T-cell (primary cell): Measurements from ENCODE around the gene MED12L. TPM values are rescaled to one million over a fixed set of nuclear protein-coding genes. Genes with fewer than 3 reads are reported as not detected.

Source experiments
- ATAC-seq, 4 experiments: fragments of 200-7000 bp in 3 of 4; fragments of 150-1000 bp in 1 of 4; cut with Tn5 transposase; replicated peaks in 1 of 4; 1 replicate in 3 of 4; 2 replicates in 1 of 4; pipeline ENCODE4 v1.10.0; 2021; ENCODE audit warnings: moderate library complexity in 3 of 4, mild to moderate bottlenecking in 2 of 4, moderate number of reproducible peaks in 1 of 4
- CTCF ChIA-PET, 2 donors: fragments of 300-600 bp; sonication (Branson Sonifier 250); formaldehyde crosslinking; loops; one replicate each; lab custom pipeline; 2022; ENCODE audit warnings: antibody characterized with exemption in 2 of 2; lab: Charles Lee
- POLR2A ChIA-PET, 2 donors: fragments of 300-600 bp; sonication (Branson Sonifier 250); formaldehyde crosslinking; loops; one replicate each; lab custom pipeline; 2022; ENCODE audit warnings: antibody characterized with exemption in 2 of 2; lab: Charles Lee
- DNase-seq, 35 experiments: peaks; one replicate each; pipeline versions ENCODE4 v3.0.0 to v3.0.0-alpha.2; 2013 to 2023
- H3K27ac ChIP-seq: one replicate; pipeline ENCODE4 v1.5.1; 2013; ENCODE audit warnings: low read length
- H3K27me3 ChIP-seq, 2 experiments: replicated peaks in 1 of 2; 1 replicate in 1 of 2; 2 replicates in 1 of 2; pipeline versions ENCODE4 v1.6.1 to v1.7.0; 2013; ENCODE audit warnings: low read length in 1 of 2, mixed read lengths in 1 of 2; ENCODE audit not compliant: control insufficient read depth in 2 of 2, insufficient read depth in 2 of 2; ENCODE audit errors: extremely low read depth in 1 of 2
- H3K36me3 ChIP-seq, 2 donors: 1 replicate in 1 of 2; 2 replicates in 1 of 2; pipeline versions ENCODE4 v1.6.1 to v1.7.0; 2013; ENCODE audit warnings: low read length in 1 of 2; ENCODE audit not compliant: control insufficient read depth in 2 of 2, insufficient read depth in 1 of 2; ENCODE audit errors: extremely low read depth in 1 of 2
- H3K4me1 ChIP-seq, 2 experiments: 1 replicate in 1 of 2; 2 replicates in 1 of 2; pipeline versions ENCODE4 v1.6.1 to v1.7.0; 2013; ENCODE audit warnings: low read length in 2 of 2, mixed read lengths in 1 of 2; ENCODE audit not compliant: insufficient read depth in 2 of 2, control insufficient read depth in 1 of 2; ENCODE audit errors: extremely low read depth in 1 of 2
- H3K4me3 ChIP-seq, 2 donors: 1 replicate in 1 of 2; 2 replicates in 1 of 2; pipeline versions ENCODE4 v1.5.1 to v1.7.0; 2013; ENCODE audit warnings: mild to moderate bottlenecking in 2 of 2, low read length in 1 of 2, moderate library complexity in 1 of 2; ENCODE audit not compliant: control insufficient read depth in 1 of 2; ENCODE audit errors: extremely low read depth in 1 of 2
- H3K9me3 ChIP-seq: 2 replicates; pipeline ENCODE4 v1.7.0; 2013
- H3K27ac Mint-ChIP-seq, 2 donors: one replicate each; pipeline ENCODE4 v1.8.0; 2020 to 2021; ENCODE audit warnings: mild to moderate bottlenecking in 2 of 2, mixed read lengths in 2 of 2
- H3K27me3 Mint-ChIP-seq, 2 donors: one replicate each; pipeline ENCODE4 v1.8.0; 2021 to 2022; ENCODE audit warnings: mixed read lengths in 2 of 2
- H3K36me3 Mint-ChIP-seq: one replicate; pipeline ENCODE4 v1.8.0; 2021; ENCODE audit warnings: mixed read lengths
- H3K4me1 Mint-ChIP-seq, 3 donors: one replicate each; pipeline ENCODE4 v1.8.0; 2020 to 2022; ENCODE audit warnings: mixed read lengths in 3 of 3, mild to moderate bottlenecking in 1 of 3
- H3K4me3 Mint-ChIP-seq, 3 donors: one replicate each; pipeline ENCODE4 v1.8.0; 2020 to 2022; ENCODE audit warnings: mild to moderate bottlenecking in 3 of 3, mixed read lengths in 3 of 3, moderate library complexity in 3 of 3
- H3K9me3 Mint-ChIP-seq, 3 donors: one replicate each; pipeline ENCODE4 v1.8.0; 2020 to 2022; ENCODE audit warnings: mixed read lengths in 3 of 3
- WGBS: methylation state at CpG from one replicate; pipeline ENCODE4 v1.1.5; 2013; ENCODE audit warnings: missing lambda C conversion rate; ENCODE audit not compliant: insufficient coverage; 5-methylcytosine and 5-hydroxymethylcytosine counted together
- total RNA-seq, 35 experiments: library from RNA in 6 of 35; stranded (reverse) in 6 of 35; fragments of 120-200 nt in 1 of 35; gene quantifications; one replicate each; pipeline versions ENCODE4 v1.2.1 to v1.2.4 and lab custom pipeline; 2013 to 2026

Gene MED12L
- 1 to 10 TPM in 2 of 5 donors, under 1 TPM in 3; 0.55 to 2.1 (median 0.66) TPM for total RNA-seq
- total RNA-seq (2013), result 0.26 TPM
- total RNA-seq (lab: John Stamatoyannopoulos, UW), result 0.64 to 5.3 (median 2.5) reads per million in 29 experiments

- ATAC-seq (peak; percentile 35 to 66 (median 53)), DNase-seq (peak in 25 of 35 experiments; percentile 1 to 49 (median 15))
- H3K27ac Mint-ChIP-seq, result no peak within 1 kb of the TSS
- H3K27me3 Mint-ChIP-seq, result peaks cover 22 to 40% of the 10 kb centered on the region in 2 donors
- no peaks in the 10 kb centered on the region for H3K9me3 Mint-ChIP-seq
- peaks cover 0 to 20% of the 10 kb centered on the region in 2 experiments for H3K4me1 ChIP-seq
- H3K4me3 ChIP-seq, result peak within 1 kb of the TSS; percentile 46 to 82
- ChIA-PET CTCF (interaction anchor here in 1 of 2 donors (0.7 kb wide), 1 partner anchor 15 kb away, joined by 4 read pairs; no protein-coding TSS in a partner anchor), POLR2A (no interaction called here)
- H3K27ac ChIP-seq, result no peak within 1 kb of the TSS
- no peaks in the 10 kb centered on the region for H3K36me3 Mint-ChIP-seq
- H3K36me3 ChIP-seq, result no peaks in the 10 kb centered on the region
- H3K4me3 Mint-ChIP-seq, result peak within 1 kb of the TSS; percentile 81 to 84 (median 82)
- peaks cover 2 to 29% of the 10 kb centered on the region in 2 experiments for H3K27me3 ChIP-seq
- no peaks in the 10 kb centered on the region for H3K9me3 ChIP-seq
- under 1% methylated on average over 75 of the region's 84 CpGs for WGBS
- peaks cover 0 to 15% (median 13%) of the 10 kb centered on the region in 3 donors for H3K4me1 Mint-ChIP-seq
These were observed at the start of gene MED12L for GRCh38 chr3:151085227-151085888. Gene MED12L (plus strand): TSS chr3:151085664. CDS start chr3:151086927, 1,263 bp downstream.

- CTCF ChIA-PET, result interaction anchor here in 1 of 2 donors (0.6 kb wide), 1 partner anchor 1469 kb away, joined by 3 read pairs; no protein-coding TSS in a partner anchor
- ATAC-seq, result no peak
- Histone ChIP-seq H3K27me3 (no peaks in the 10 kb centered on the region), H3K4me1 (no peaks in the 10 kb centered on the region), H3K9me3 (no peaks in the 10 kb centered on the region), H3K36me3 (no peaks in the 10 kb centered on the region), H3K4me3 (no peak overlapping the region), H3K27ac (no peak overlapping the region)
- DNase-seq, result no peak
- Mint-ChIP-seq H3K9me3 (no peaks in the 10 kb centered on the region), H3K4me1 (no peaks in the 10 kb centered on the region), H3K27me3 (peaks cover 0 to 2% of the 10 kb centered on the region in 2 donors), H3K4me3 (no peak overlapping the region), H3K36me3 (no peaks in the 10 kb centered on the region), H3K27ac (no peak overlapping the region)
- POLR2A ChIA-PET, result interaction anchor here in 1 of 2 donors (0.6 kb wide), 1 partner anchor 10 kb away, joined by 3 read pairs; no protein-coding TSS in a partner anchor
- no CpG with 5 or more reads among the region's 4 CpGs for WGBS
These were observed 47.6 kb upstream of the MED12L start for GRCh38 chr3:151037746-151038477.

GRCh38 chr3:151044706-151045105 lies 40.8 kb upstream of the MED12L start:
- Mint-ChIP-seq H3K27me3 (peaks cover 7 to 15% of the 10 kb centered on the region in 2 donors), H3K36me3 (no peaks in the 10 kb centered on the region), H3K9me3 (no peaks in the 10 kb centered on the region), H3K4me3 (no peak overlapping the region), H3K4me1 (no peaks in the 10 kb centered on the region), H3K27ac (no peak overlapping the region)
- Histone ChIP-seq H3K27me3 (no peaks in the 10 kb centered on the region), H3K4me1 (no peaks in the 10 kb centered on the region), H3K27ac (no peak overlapping the region), H3K9me3 (no peaks in the 10 kb centered on the region), H3K4me3 (no peak overlapping the region), H3K36me3 (no peaks in the 10 kb centered on the region)
- POLR2A ChIA-PET, result no interaction called here
- CTCF ChIA-PET, result no interaction called here
- DNase-seq, result no peak
- WGBS, result no CpG with 5 or more reads among the region's 1 CpG
- ATAC-seq, result no peak

GRCh38 chr3:151047636-151048035 lies 37.8 kb upstream of the MED12L start:
- ChIA-PET POLR2A (interaction anchor here in 1 of 2 donors (0.7 kb wide), 1 partner anchor 9 kb away, joined by 3 read pairs; no protein-coding TSS in a partner anchor), CTCF (no interaction called here)
- H3K27ac ChIP-seq, result no peak overlapping the region
- no peak for DNase-seq
- H3K27ac Mint-ChIP-seq, result no peak overlapping the region
- H3K4me3 Mint-ChIP-seq, result no peak overlapping the region
- no peaks in the 10 kb centered on the region for H3K9me3 Mint-ChIP-seq
- H3K27me3 Mint-ChIP-seq, result peaks cover 7 to 14% of the 10 kb centered on the region in 2 donors
- H3K4me3 ChIP-seq, result no peak overlapping the region
- H3K36me3 ChIP-seq, result no peaks in the 10 kb centered on the region
- no peak for ATAC-seq
- no peaks in the 10 kb centered on the region for H3K4me1 ChIP-seq
- no peaks in the 10 kb centered on the region for H3K36me3 Mint-ChIP-seq
- no peaks in the 10 kb centered on the region for H3K9me3 ChIP-seq
- no peaks in the 10 kb centered on the region for H3K4me1 Mint-ChIP-seq
- H3K27me3 ChIP-seq, result no peaks in the 10 kb centered on the region

- no peaks in the 10 kb centered on the region for H3K36me3 Mint-ChIP-seq
- CTCF ChIA-PET, result no interaction called here
These were observed 33.9 kb upstream of the MED12L start for GRCh38 chr3:151051533-151051932.

GRCh38 chr3:151052346-151052745 lies 33.1 kb upstream of the MED12L start:
- CTCF ChIA-PET, result no interaction called here
- Histone ChIP-seq H3K36me3 (no peaks in the 10 kb centered on the region), H3K27me3 (no peaks in the 10 kb centered on the region), H3K27ac (no peak overlapping the region), H3K4me3 (no peak overlapping the region), H3K9me3 (no peaks in the 10 kb centered on the region), H3K4me1 (no peaks in the 10 kb centered on the region)
- H3K4me1 Mint-ChIP-seq, result no peaks in the 10 kb centered on the region
- no peak for DNase-seq
- no peak overlapping the region for H3K27ac Mint-ChIP-seq
- POLR2A ChIA-PET, result no interaction called here
- no peak for ATAC-seq
- H3K4me3 Mint-ChIP-seq, result no peak overlapping the region
- no CpG with 5 or more reads among the region's 4 CpGs for WGBS
- H3K9me3 Mint-ChIP-seq, result no peaks in the 10 kb centered on the region
- peaks cover 6 to 17% of the 10 kb centered on the region in 2 donors for H3K27me3 Mint-ChIP-seq
- H3K36me3 Mint-ChIP-seq, result no peaks in the 10 kb centered on the region

More at GRCh38 chr3:151051533-151051932, 33.9 kb upstream of the MED12L start:
- POLR2A ChIA-PET, result no interaction called here
- 100% methylated on average over 1 of the region's 1 CpG for WGBS
- H3K4me1 ChIP-seq, result no peaks in the 10 kb centered on the region
- no peaks in the 10 kb centered on the region for H3K9me3 ChIP-seq
- H3K27me3 ChIP-seq, result no peaks in the 10 kb centered on the region
- no peak overlapping the region for H3K27ac ChIP-seq
- DNase-seq (no peak), ATAC-seq (no peak)
- Mint-ChIP-seq H3K9me3 (no peaks in the 10 kb centered on the region), H3K4me3 (no peak overlapping the region), H3K4me1 (no peaks in the 10 kb centered on the region), H3K27ac (no peak overlapping the region), H3K27me3 (peaks cover 6 to 17% of the 10 kb centered on the region in 2 donors)
- no peaks in the 10 kb centered on the region for H3K36me3 ChIP-seq
- H3K4me3 ChIP-seq, result no peak overlapping the region
